PFSK-1 (cell line): ENCODE data around the gene BEAN1.

Experiments
- POLR2AphosphoS5 ChIP-seq: IDR thresholded peaks from 2 replicates; pipeline ENCODE4 v1.6.1; 2012; ENCODE audit warnings: low read depth, mild to moderate bottlenecking, control low read depth, low read length, moderate library complexity
- SIN3A ChIP-seq: IDR thresholded peaks from 2 replicates; pipeline ENCODE4 v1.6.1; 2012; ENCODE audit warnings: mild to moderate bottlenecking, low read length, moderate library complexity, borderline replicate concordance; ENCODE audit not compliant: insufficient read depth
- TAF1 ChIP-seq: IDR thresholded peaks from 2 replicates; pipeline ENCODE4 v1.6.1; 2012; ENCODE audit warnings: low read length, control low read depth, borderline replicate concordance; ENCODE audit not compliant: insufficient read depth

DNA sequence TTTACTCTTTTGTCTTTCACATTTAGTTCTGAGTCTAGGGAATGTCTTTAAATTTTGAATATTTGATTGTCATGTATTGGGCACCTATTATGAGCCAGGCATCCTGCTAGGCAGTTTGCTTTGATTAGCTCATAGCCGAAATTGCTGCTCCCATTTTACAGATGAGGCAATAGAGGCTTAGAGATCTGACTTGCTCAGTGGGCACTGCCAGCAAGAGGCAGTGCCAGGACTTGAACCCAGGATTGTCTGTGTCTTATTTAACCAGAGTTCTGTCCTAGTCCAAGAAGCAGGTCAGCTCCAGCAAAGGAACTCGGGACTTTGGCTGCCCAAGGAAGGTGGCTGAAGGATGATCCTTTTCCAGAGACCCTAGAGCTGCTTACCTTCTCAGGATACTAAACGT lies 24.5 kb downstream of the BEAN1 start:
- TF ChIP-seq SIN3A (no peak), TAF1 (no peak), POLR2AphosphoS5 (no peak)
